Measurements from ENCODE around the gene UGT1A4. TPM values are rescaled to one million over a fixed set of nuclear protein-coding genes. Genes with fewer than 3 reads are reported as not detected.

Gene UGT1A4
- total RNA-seq, 4 donors from 2014 or later = 7.5 to 12.9 (median 12.3) TPM; not detected in 1

DNA sequence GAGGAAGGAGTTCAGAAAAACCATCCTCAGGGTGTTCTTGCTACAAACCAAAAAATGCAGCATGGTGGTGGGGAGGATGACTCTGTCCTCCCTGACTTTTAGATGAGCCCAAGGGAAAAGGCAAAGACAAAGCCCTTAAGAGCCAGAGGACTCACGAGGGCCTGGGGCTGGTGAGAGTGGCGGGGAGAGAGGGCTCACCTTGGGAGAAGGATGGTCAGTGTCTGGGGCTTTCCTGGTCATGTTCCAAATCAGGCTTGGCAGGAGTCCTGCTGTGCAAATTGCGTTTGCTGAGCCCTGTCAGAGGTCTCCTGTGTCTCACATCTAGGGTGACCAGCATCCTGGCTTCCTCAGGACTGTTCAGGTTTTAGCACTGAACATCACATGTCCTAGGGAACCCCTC, 46.2 kb downstream of the UGT1A4 start:
- peak overlapping the region in 3 of 4 donors; percentile 45 to 83 (median 64) for H3K27ac ChIP-seq
- peaks cover 0 to 19% (median 0%) of the 10 kb centered on the region in 4 donors for H3K4me1 ChIP-seq
- no peak overlapping the region for H3K4me3 ChIP-seq
- H3K36me3 ChIP-seq = peaks cover 0 to 5% (median 0%) of the 10 kb centered on the region in 3 donors
- DNase-seq = no peak
- TF ChIP-seq, protein P1, sequence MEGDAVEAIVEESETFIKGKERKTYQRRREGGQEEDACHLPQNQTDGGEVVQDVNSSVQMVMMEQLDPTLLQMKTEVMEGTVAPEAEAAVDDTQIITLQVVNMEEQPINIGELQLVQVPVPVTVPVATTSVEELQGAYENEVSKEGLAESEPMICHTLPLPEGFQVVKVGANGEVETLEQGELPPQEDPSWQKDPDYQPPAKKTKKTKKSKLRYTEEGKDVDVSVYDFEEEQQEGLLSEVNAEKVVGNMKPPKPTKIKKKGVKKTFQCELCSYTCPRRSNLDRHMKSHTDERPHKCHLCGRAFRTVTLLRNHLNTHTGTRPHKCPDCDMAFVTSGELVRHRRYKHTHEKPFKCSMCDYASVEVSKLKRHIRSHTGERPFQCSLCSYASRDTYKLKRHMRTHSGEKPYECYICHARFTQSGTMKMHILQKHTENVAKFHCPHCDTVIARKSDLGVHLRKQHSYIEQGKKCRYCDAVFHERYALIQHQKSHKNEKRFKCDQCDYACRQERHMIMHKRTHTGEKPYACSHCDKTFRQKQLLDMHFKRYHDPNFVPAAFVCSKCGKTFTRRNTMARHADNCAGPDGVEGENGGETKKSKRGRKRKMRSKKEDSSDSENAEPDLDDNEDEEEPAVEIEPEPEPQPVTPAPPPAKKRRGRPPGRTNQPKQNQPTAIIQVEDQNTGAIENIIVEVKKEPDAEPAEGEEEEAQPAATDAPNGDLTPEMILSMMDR (IDR thresholded peaks at IDR 0.05) = no peak
- TF ChIP-seq POLR2A (IDR thresholded peaks at IDR 0.05) = no peak
- H3K9me3 ChIP-seq = no peaks in the 10 kb centered on the region
- H3K27me3 ChIP-seq = no peaks in the 10 kb centered on the region

GRCh38 chr2:233766416-233766815, 47.9 kb downstream of the UGT1A4 start:
- no peaks in the 10 kb centered on the region for H3K27me3 ChIP-seq
- peaks cover 0 to 5% (median 0%) of the 10 kb centered on the region in 3 donors for H3K36me3 ChIP-seq
- DNase-seq = no peak
- no peaks in the 10 kb centered on the region for H3K9me3 ChIP-seq
- TF ChIP-seq POLR2A (IDR thresholded peaks at IDR 0.05) = no peak
- TF ChIP-seq, protein P1 (IDR thresholded peaks at IDR 0.05) = no peak
- H3K4me3 ChIP-seq = no peak overlapping the region
- peaks cover 0 to 6% (median 0%) of the 10 kb centered on the region in 4 donors for H3K4me1 ChIP-seq
- H3K27ac ChIP-seq = no peak overlapping the region

DNA sequence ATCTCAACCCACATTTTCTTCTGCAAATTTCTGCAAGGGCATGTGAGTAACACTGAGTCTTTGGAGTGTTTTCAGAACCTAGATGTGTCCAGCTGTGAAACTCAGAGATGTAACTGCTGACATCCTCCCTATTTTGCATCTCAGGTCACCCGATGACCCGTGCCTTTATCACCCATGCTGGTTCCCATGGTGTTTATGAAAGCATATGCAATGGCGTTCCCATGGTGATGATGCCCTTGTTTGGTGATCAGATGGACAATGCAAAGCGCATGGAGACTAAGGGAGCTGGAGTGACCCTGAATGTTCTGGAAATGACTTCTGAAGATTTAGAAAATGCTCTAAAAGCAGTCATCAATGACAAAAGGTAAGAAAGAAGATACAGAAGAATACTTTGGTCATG, 49.5 kb downstream of the UGT1A4 start:
- Histone ChIP-seq H3K27me3 (no peaks in the 10 kb centered on the region), H3K4me3 (no peak overlapping the region), H3K36me3 (peaks cover 0 to 5% (median 0%) of the 10 kb centered on the region in 3 donors), H3K27ac (no peak overlapping the region), H3K4me1 (no peaks in the 10 kb centered on the region), H3K9me3 (no peaks in the 10 kb centered on the region)
- TF ChIP-seq, protein P1 (IDR thresholded peaks at IDR 0.05) = no peak
- TF ChIP-seq POLR2A (IDR thresholded peaks at IDR 0.05) = no peak
- DNase-seq = no peak

- Histone ChIP-seq H3K9me3 (no peaks in the 10 kb centered on the region), H3K36me3 (peaks cover 0 to 5% (median 0%) of the 10 kb centered on the region in 3 donors), H3K4me1 (no peaks in the 10 kb centered on the region), H3K27me3 (no peaks in the 10 kb centered on the region), H3K27ac (no peak overlapping the region), H3K4me3 (no peak overlapping the region)
- no peak for TF ChIP-seq POLR2A (IDR thresholded peaks at IDR 0.05)
- TF ChIP-seq, protein P1 (IDR thresholded peaks at IDR 0.05) = no peak
- no peak for DNase-seq
Observed at GRCh38 chr2:233769260-233769659, 50.7 kb downstream of the UGT1A4 start.

DNA sequence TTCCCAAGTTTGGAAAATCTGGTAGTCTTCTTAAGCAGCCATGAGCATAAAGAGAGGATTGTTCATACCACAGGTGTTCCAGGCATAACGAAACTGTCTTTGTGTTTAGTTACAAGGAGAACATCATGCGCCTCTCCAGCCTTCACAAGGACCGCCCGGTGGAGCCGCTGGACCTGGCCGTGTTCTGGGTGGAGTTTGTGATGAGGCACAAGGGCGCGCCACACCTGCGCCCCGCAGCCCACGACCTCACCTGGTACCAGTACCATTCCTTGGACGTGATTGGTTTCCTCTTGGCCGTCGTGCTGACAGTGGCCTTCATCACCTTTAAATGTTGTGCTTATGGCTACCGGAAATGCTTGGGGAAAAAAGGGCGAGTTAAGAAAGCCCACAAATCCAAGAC, 53.6 kb downstream of the UGT1A4 start:
- Histone ChIP-seq H3K9me3 (no peaks in the 10 kb centered on the region), H3K4me3 (no peak overlapping the region), H3K27ac (no peak overlapping the region), H3K4me1 (no peaks in the 10 kb centered on the region), H3K27me3 (no peaks in the 10 kb centered on the region), H3K36me3 (peaks cover 0 to 5% (median 0%) of the 10 kb centered on the region in 3 donors)
- TF ChIP-seq, protein P1 (IDR thresholded peaks at IDR 0.05) = no peak
- no peak for TF ChIP-seq POLR2A (IDR thresholded peaks at IDR 0.05)
- DNase-seq = no peak

- H3K27ac ChIP-seq = no peak overlapping the region
- peaks cover 0 to 5% (median 0%) of the 10 kb centered on the region in 3 donors for H3K36me3 ChIP-seq
- no peaks in the 10 kb centered on the region for H3K9me3 ChIP-seq
- TF ChIP-seq, protein P1 (IDR thresholded peaks at IDR 0.05) = no peak
- no peak for TF ChIP-seq POLR2A (IDR thresholded peaks at IDR 0.05)
- DNase-seq = no peak
- H3K27me3 ChIP-seq = no peaks in the 10 kb centered on the region
- H3K4me1 ChIP-seq = no peaks in the 10 kb centered on the region
- H3K4me3 ChIP-seq = no peak overlapping the region
Observed at GRCh38 chr2:233772583-233772982, 54.0 kb downstream of the UGT1A4 start.

All from Peyer's patch (tissue), 4 donors.